GM12878 (cell line): ENCODE data around the gene AKAP7. TPM values are rescaled to one million over a fixed set of nuclear protein-coding genes. Genes with fewer than 3 reads are reported as not detected.

Experiments used
- ATAC-seq: fragments of 200-7000 bp; cut with Tn5 transposase; 3 replicates; pipeline ENCODE4 v1.9.1; 2020; ENCODE audit warnings: mild to moderate bottlenecking, moderate library complexity
- BruUV-seq: library from RNA; stranded (reverse); fragments of 400-500 nt; replicated peaks from 2 replicates; lab custom pipeline; 2021; lab: Mats Ljungman, UMichigan
- CTCF ChIA-PET: fragments of 300-600 bp; sonication (Branson Sonifier 250); formaldehyde crosslinking; extraction: SDS; loops from one replicate; lab custom pipeline; 2021; ENCODE audit warnings: inconsistent platforms; lab: Yijun Ruan, JAX
- POLR2A ChIA-PET: fragments of 350-600 bp; formaldehyde crosslinking; extraction: SDS; loops from one replicate; lab custom pipeline; 2021; ENCODE audit warnings: inconsistent platforms; lab: Charles Lee
- RAD21 ChIA-PET: fragments of 300-600 bp; sonication (Branson Sonifier 250); formaldehyde crosslinking; loops from one replicate; lab custom pipeline; 2023; ENCODE audit warnings: antibody characterized with exemption; ENCODE audit not compliant: unreplicated experiment; lab: Charles Lee
- SMC1A ChIA-PET: fragments of 300-600 bp; sonication (Branson Sonifier 250); formaldehyde crosslinking; loops from one replicate; lab custom pipeline; 2023; ENCODE audit not compliant: unreplicated experiment, uncharacterized antibody; lab: Charles Lee
- DNase-seq: peaks from one replicate; pipeline ENCODE4 v3.0.0-alpha.2; 2011; ENCODE audit warnings: low read depth, low spot score
- FAIRE-seq: peaks from 3 replicates; lab custom pipeline; 2011; peaks lifted over from hg19 to GRCh38; lab: Jason Lieb, UNC
- H2AFZ ChIP-seq: 2 replicates; pipeline ENCODE4 v1.6.0; 2011; ENCODE audit warnings: low read depth, low read length, control low read depth; ENCODE audit not compliant: control insufficient read depth
- H3K27ac ChIP-seq: 2 replicates; pipeline ENCODE4 v1.5.1; 2011; ENCODE audit warnings: control low read depth; ENCODE audit not compliant: control insufficient read depth, insufficient read depth
- H3K27me3 ChIP-seq, 2 experiments: replicated peaks in 1 of 2; 2 replicates each; pipeline versions ENCODE4 v1.6.0 to v1.6.1; 2011; ENCODE audit warnings: low read length in 1 of 2; ENCODE audit not compliant: control insufficient read depth in 2 of 2, insufficient read depth in 2 of 2
- H3K36me3 ChIP-seq, 2 experiments: 2 replicates each; pipeline ENCODE4 v1.5.1; 2011; ENCODE audit warnings: low read length in 1 of 2; ENCODE audit not compliant: control insufficient read depth in 2 of 2, insufficient read depth in 2 of 2
- H3K4me1 ChIP-seq: 2 replicates; pipeline ENCODE4 v1.6.1; 2011; ENCODE audit warnings: mild to moderate bottlenecking, low read length, moderate library complexity, mixed read lengths; ENCODE audit not compliant: control insufficient read depth, insufficient read depth
- H3K4me2 ChIP-seq: 2 replicates; pipeline ENCODE4 v1.6.0; 2011; ENCODE audit warnings: control low read depth; ENCODE audit not compliant: control insufficient read depth, insufficient read depth
- H3K4me3 ChIP-seq: fragments of 200-600 bp; sonication (generic); 2 replicates; pipeline ENCODE4 v1.5.1; 2016
- H3K79me2 ChIP-seq: 2 replicates; pipeline ENCODE4 v1.6.0; 2011; ENCODE audit warnings: low read length; ENCODE audit not compliant: control insufficient read depth, insufficient read depth
- H3K9ac ChIP-seq: 2 replicates; pipeline ENCODE4 v1.8.0; 2011; ENCODE audit warnings: low read length, control low read depth, mixed read lengths; ENCODE audit not compliant: control insufficient read depth, insufficient read depth
- H3K9me3 ChIP-seq: replicated peaks from 3 replicates; pipeline ENCODE4 v1.5.1; 2011; ENCODE audit warnings: mild to moderate bottlenecking, low read length; ENCODE audit not compliant: control insufficient read depth, insufficient read depth
- H4K20me1 ChIP-seq: 2 replicates; pipeline ENCODE4 v1.6.0; 2011; ENCODE audit not compliant: control insufficient read depth, insufficient read depth
- GATAD2B ChIP-seq: fragments of 450-650 bp; conservative IDR thresholded peaks from 2 replicates; pipeline ENCODE4 v1.6.1; 2017; ENCODE audit warnings: low read depth, mild to moderate bottlenecking, moderate library complexity
- RAD21 ChIP-seq: IDR thresholded peaks from 2 replicates; pipeline ENCODE4 v1.6.1; 2011; ENCODE audit warnings: mild to moderate bottlenecking, low read depth, low read length, moderate library complexity; ENCODE audit not compliant: insufficient read depth
- WGBS: methylation state at CpG from one replicate; pipeline ENCODE4 v1.1.6; 2016; ENCODE audit warnings: low lambda C conversion rate; ENCODE audit not compliant: insufficient replicate concordance, insufficient coverage; ENCODE audit errors: missing lambda C conversion rate; 5-methylcytosine and 5-hydroxymethylcytosine counted together
- in situ Hi-C: fragments of 300-500 bp; cut with MboI; formaldehyde crosslinking; loops from 9 replicates; pipeline ENCODE4 v1.14.3; 2018; ENCODE audit warnings: mixed read lengths
- intact Hi-C: fragments of 100-400 bp; cut with micrococcal nuclease; formaldehyde crosslinking; loops from one replicate; pipeline ENCODE4 v1.14.2; 2022; ENCODE audit not compliant: unreplicated experiment
- polyA plus RNA-seq, 11 experiments: library from polyadenylated mRNA; depleted of rRNA in 4 of 11; unstranded in 6 of 11; stranded (reverse) in 5 of 11; fragments of >200 nt; fragmentation: Nextera tagmentation in 4 of 11; fragmentation: Illumina TruSeq in 1 of 11; extraction: Ambion mirVana in 4 of 11; extraction: Trizol in 1 of 11; gene quantifications; 1 replicate in 1 of 11; 2 replicates in 10 of 11; pipeline versions ENCODE4 v1.2.1 to v1.2.3, GENCODE V29; 2011 to 2016; ENCODE audit warnings: inconsistent platforms in 2 of 11, missing spikeins in 2 of 11, low read depth in 1 of 11
- total RNA-seq, 4 experiments: library from RNA; depleted of rRNA in 3 of 4; stranded (reverse); fragments of >200 nt in 3 of 4; fragmentation: Illumina TruSeq in 1 of 4; extraction: Trizol in 1 of 4; gene quantifications; 2 replicates each; pipeline versions ENCODE4 v1.2.1 to v1.2.3, GENCODE V29; 2013 to 2021
- TF ChIP-seq, protein P1 (sequence below), 3 experiments: IDR thresholded peaks in 2 of 3; conservative IDR thresholded peaks in 1 of 3; 2 replicates each; pipeline ENCODE4 v1.5.1; 2011; ENCODE audit warnings: low read depth in 3 of 3, low read length in 3 of 3, mild to moderate bottlenecking in 3 of 3, control low read depth in 2 of 3, moderate library complexity in 2 of 3, inconsistent platforms in 1 of 3, mixed read lengths in 1 of 3; ENCODE audit not compliant: control insufficient read depth in 2 of 3, insufficient read depth in 1 of 3; ENCODE audit errors: extremely low read depth in 1 of 3

The AKAP7 gene
- total and polyA plus RNA-seq, 10 of the 15 experiments (the other 5 are each of a cell fraction or from before 2014, with no cell fraction given): 0.06 to 0.58 (median 0.28) TPM; not detected in 1

DNA sequence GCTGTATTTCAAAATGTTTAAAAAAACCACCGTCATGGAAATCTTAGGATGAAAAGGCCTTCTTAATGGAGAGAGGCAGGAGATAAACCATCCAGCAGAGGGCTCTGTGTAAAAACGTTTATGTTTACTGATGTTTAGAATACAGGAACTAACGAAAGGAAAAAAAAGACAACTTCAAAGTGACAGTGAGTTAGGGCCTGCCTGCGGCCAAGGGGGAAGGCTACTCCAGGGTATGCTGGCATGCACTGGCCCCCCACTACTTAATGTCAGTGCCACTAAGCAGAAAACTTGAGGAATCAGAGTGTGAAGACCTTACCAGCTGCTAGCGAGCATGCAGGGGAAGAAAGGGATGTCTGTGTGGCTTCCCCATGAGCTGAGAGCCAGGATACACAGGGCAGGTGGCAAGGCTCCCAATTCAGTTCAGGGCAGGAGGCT is 47.7 kb downstream of the AKAP7 start:
- Histone ChIP-seq H3K9me3 (no peaks in the 10 kb centered on the region), H3K4me3 (no peak overlapping the region)
- TF ChIP-seq GATAD2B (no peak), RAD21 (peak; percentile 39)
- TF ChIP-seq, protein P1, sequence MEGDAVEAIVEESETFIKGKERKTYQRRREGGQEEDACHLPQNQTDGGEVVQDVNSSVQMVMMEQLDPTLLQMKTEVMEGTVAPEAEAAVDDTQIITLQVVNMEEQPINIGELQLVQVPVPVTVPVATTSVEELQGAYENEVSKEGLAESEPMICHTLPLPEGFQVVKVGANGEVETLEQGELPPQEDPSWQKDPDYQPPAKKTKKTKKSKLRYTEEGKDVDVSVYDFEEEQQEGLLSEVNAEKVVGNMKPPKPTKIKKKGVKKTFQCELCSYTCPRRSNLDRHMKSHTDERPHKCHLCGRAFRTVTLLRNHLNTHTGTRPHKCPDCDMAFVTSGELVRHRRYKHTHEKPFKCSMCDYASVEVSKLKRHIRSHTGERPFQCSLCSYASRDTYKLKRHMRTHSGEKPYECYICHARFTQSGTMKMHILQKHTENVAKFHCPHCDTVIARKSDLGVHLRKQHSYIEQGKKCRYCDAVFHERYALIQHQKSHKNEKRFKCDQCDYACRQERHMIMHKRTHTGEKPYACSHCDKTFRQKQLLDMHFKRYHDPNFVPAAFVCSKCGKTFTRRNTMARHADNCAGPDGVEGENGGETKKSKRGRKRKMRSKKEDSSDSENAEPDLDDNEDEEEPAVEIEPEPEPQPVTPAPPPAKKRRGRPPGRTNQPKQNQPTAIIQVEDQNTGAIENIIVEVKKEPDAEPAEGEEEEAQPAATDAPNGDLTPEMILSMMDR (IDR thresholded peaks at IDR 0.05 in 2 of 3, conservative IDR thresholded peaks at IDR 0.05 in 1 of 3; ENCODE audit: control insufficient read depth in 2 of 3, extremely low read depth in 1 of 3, insufficient read depth in 1 of 3, low read depth in 3 of 3, low read length in 3 of 3): peak; percentile 19 to 45 (median 27); a peak in 3 of 6 replicates
- TF ChIP-seq, all 136 proteins: peak for 2
- SMC1A ChIA-PET: interaction anchor here (0.8 to 1.7 kb wide), 6 partner anchors 11 to 445 kb away, joined by 3 to 5 read pairs (median 4); partner anchors contain the start of gene MED23
- CTCF ChIA-PET: interaction anchor here (0.6 to 4.0 kb wide), 6 partner anchors 22 to 868 kb away, joined by 3 to 25 read pairs (median 3); no protein-coding TSS in a partner anchor
- no peak overlapping the region for H2AFZ ChIP-seq
- H3K4me2 ChIP-seq: no peak overlapping the region
- no peaks in the 10 kb centered on the region for H3K4me1 ChIP-seq
- H3K9ac ChIP-seq: no peak overlapping the region
- BruUV-seq: no TSS peak
- in situ Hi-C loops (no loop called here), intact Hi-C loops (no loop called here)
- H3K27me3 ChIP-seq: no peaks in the 10 kb centered on the region
- POLR2A ChIA-PET: no interaction called here
- RAD21 ChIA-PET: interaction anchor here (1.2 kb wide), 1 partner anchor 351 kb away, joined by 3 read pairs; no protein-coding TSS in a partner anchor
- no peaks in the 10 kb centered on the region for H3K79me2 ChIP-seq
- DNase-seq (no peak), ATAC-seq (peak; percentile 66), FAIRE-seq (peak; percentile 57)
- no peaks in the 10 kb centered on the region for H4K20me1 ChIP-seq
- no peak overlapping the region for H3K27ac ChIP-seq
- WGBS: 18% methylated on average over 5 of the region's 5 CpGs
- H3K36me3 ChIP-seq: no peaks in the 10 kb centered on the region
